WERI-Rb-1 (cell line): ENCODE data around the gene ABO.
"Not testable (repeated sequence)": the region's sequence is repeated elsewhere in the genome, so short reads cannot be mapped to it uniquely, and the experiment has no call there.

ENCODE experiments used
- DNase-seq: peaks from one replicate; pipeline ENCODE4 v3.0.0-alpha.2; 2020
- H3K27ac ChIP-seq: fragments of 250-450 bp; sonication (Bioruptor Pico); 2 replicates; pipeline ENCODE4 v1.5.1; 2020; ENCODE audit warnings: mild to moderate bottlenecking, moderate library complexity
- H3K27me3 ChIP-seq: fragments of 250-450 bp; sonication (Bioruptor Pico); 2 replicates; pipeline ENCODE4 v1.5.1; 2021; ENCODE audit warnings: mild to moderate bottlenecking, low read depth, moderate library complexity; ENCODE audit not compliant: insufficient read depth, severe bottlenecking
- H3K36me3 ChIP-seq: fragments of 250-450 bp; sonication (Bioruptor Pico); 2 replicates; pipeline ENCODE4 v1.5.1; 2020; ENCODE audit warnings: mild to moderate bottlenecking, moderate library complexity
- H3K4me3 ChIP-seq: 2 replicates; pipeline ENCODE4 v1.5.1; 2011; ENCODE audit warnings: low read depth, mild to moderate bottlenecking, control low read depth, low read length
- H3K9me3 ChIP-seq: fragments of 250-450 bp; sonication (Bioruptor Pico); 2 replicates; pipeline ENCODE4 v1.5.1; 2021; ENCODE audit warnings: mild to moderate bottlenecking, moderate library complexity; ENCODE audit not compliant: severe bottlenecking
- TF ChIP-seq, protein P1 (sequence below): IDR thresholded peaks from 2 replicates; pipeline ENCODE4 v1.5.1; 2011; ENCODE audit warnings: low read depth, mild to moderate bottlenecking, control low read depth, inconsistent platforms, low read length

ABO gene

GRCh38 chr9:133320421-133320881 is 45.5 kb upstream of the ABO start:
- Histone ChIP-seq H3K9me3 (peaks cover 5% of the 10 kb centered on the region), H3K36me3 (no peaks in the 10 kb centered on the region), H3K27ac (no peak overlapping the region), H3K27me3 (no peaks in the 10 kb centered on the region), H3K4me3 (no peak overlapping the region)
- TF ChIP-seq, protein P1, sequence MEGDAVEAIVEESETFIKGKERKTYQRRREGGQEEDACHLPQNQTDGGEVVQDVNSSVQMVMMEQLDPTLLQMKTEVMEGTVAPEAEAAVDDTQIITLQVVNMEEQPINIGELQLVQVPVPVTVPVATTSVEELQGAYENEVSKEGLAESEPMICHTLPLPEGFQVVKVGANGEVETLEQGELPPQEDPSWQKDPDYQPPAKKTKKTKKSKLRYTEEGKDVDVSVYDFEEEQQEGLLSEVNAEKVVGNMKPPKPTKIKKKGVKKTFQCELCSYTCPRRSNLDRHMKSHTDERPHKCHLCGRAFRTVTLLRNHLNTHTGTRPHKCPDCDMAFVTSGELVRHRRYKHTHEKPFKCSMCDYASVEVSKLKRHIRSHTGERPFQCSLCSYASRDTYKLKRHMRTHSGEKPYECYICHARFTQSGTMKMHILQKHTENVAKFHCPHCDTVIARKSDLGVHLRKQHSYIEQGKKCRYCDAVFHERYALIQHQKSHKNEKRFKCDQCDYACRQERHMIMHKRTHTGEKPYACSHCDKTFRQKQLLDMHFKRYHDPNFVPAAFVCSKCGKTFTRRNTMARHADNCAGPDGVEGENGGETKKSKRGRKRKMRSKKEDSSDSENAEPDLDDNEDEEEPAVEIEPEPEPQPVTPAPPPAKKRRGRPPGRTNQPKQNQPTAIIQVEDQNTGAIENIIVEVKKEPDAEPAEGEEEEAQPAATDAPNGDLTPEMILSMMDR, result no peak
- no peak for DNase-seq

DNA sequence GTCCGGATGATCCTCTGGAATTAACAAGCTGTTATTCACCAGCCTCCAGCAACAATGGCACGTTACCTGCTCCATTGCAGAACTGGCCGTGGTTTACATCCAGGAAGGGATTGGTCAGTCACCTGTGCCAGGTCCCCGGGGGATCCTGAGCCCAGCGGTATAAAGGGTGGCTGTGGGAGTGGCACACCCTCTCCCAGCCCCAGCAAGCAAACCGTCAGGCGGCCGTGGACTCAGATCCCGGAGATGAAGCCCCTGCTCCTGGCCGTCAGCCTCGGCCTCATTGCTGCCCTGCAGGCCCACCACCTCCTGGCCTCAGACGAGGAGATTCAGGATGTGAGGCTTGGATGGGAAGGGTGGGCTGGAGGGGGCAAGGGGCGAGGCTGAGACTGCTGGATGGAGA is 42.5 kb upstream of the ABO start:
- not testable (repeated sequence) for H3K27me3 ChIP-seq, H3K27ac ChIP-seq, H3K4me3 ChIP-seq, H3K9me3 ChIP-seq, DNase-seq, H3K36me3 ChIP-seq

GRCh38 chr9:133315997-133316396 is 41.0 kb upstream of the ABO start:
- TF ChIP-seq, protein P1, result no peak
- Histone ChIP-seq H3K9me3 (peaks cover 3% of the 10 kb centered on the region), H3K27ac (no peak overlapping the region), H3K36me3 (no peaks in the 10 kb centered on the region), H3K27me3 (no peaks in the 10 kb centered on the region), H3K4me3 (no peak overlapping the region)
- no peak for DNase-seq

GRCh38 chr9:133309608-133310007 is 34.6 kb upstream of the ABO start:
- no peak for DNase-seq
- TF ChIP-seq, protein P1, result no peak
- H3K36me3 ChIP-seq, result no peaks in the 10 kb centered on the region
- H3K9me3 ChIP-seq, result no peaks in the 10 kb centered on the region
- no peak overlapping the region for H3K27ac ChIP-seq
- H3K4me3 ChIP-seq, result no peak overlapping the region
- H3K27me3 ChIP-seq, result no peaks in the 10 kb centered on the region

GRCh38 chr9:133307301-133307700 is 32.3 kb upstream of the ABO start:
- no peak for DNase-seq
- Histone ChIP-seq H3K4me3 (no peak overlapping the region), H3K36me3 (no peaks in the 10 kb centered on the region), H3K27me3 (no peaks in the 10 kb centered on the region), H3K27ac (no peak overlapping the region), H3K9me3 (no peaks in the 10 kb centered on the region)
- TF ChIP-seq, protein P1, result no peak

- H3K27ac ChIP-seq, result no peak overlapping the region
- TF ChIP-seq, protein P1, result no peak
- no peak for DNase-seq
- no peaks in the 10 kb centered on the region for H3K36me3 ChIP-seq
- H3K4me3 ChIP-seq, result no peak overlapping the region
- H3K9me3 ChIP-seq, result no peaks in the 10 kb centered on the region
- H3K27me3 ChIP-seq, result no peaks in the 10 kb centered on the region
Measured at GRCh38 chr9:133306242-133307204, 31.5 kb upstream of the ABO start.
